ENCODE data around the gene LBHD2. TPM values are rescaled to one million over a fixed set of nuclear protein-coding genes. Genes with fewer than 3 reads are reported as not detected.

LBHD2 gene
- total and polyA plus RNA-seq, 2 of the 13 experiments (the other 11 are each of a cell fraction or from before 2014, with no cell fraction given): 0.67 to 1.00 TPM

- TF ChIP-seq SPEN (CRISPR knock-in tag; IDR thresholded peaks at IDR 0.05; ENCODE audit: low read depth) (peak; percentile 92), TERF1 (CRISPR knock-in tag; IDR thresholded peaks at IDR 0.05) (no peak), MAFK (conservative IDR thresholded peaks at IDR 0.05 in 1 of 2, IDR thresholded peaks at IDR 0.05 in 1 of 2; ENCODE audit: low read length in 2 of 2) (no peak), CENPT (CRISPR knock-in tag; IDR thresholded peaks at IDR 0.05; ENCODE audit: low read depth) (no peak), KLF15 (CRISPR knock-in tag; IDR thresholded peaks at IDR 0.05; ENCODE audit: borderline replicate concordance) (0 out of 2 replicates have a peak, but pooled peaks have one; percentile 63), SUZ12 (IDR thresholded peaks at IDR 0.05; ENCODE audit: low read depth, low read length) (no peak), ATF5 (CRISPR knock-in tag; IDR thresholded peaks at IDR 0.05; ENCODE audit: low read depth) (0 out of 2 replicates have a peak, but pooled peaks have one; percentile 56), ZNF251 (CRISPR knock-in tag; IDR thresholded peaks at IDR 0.05) (no peak), RFX1 (IDR thresholded peaks at IDR 0.05) (no peak), PRMT3 (CRISPR knock-in tag; IDR thresholded peaks at IDR 0.05; ENCODE audit: borderline replicate concordance, low read depth) (0 out of 2 replicates have a peak, but pooled peaks have one; percentile 29), TFAP4 (IDR thresholded peaks at IDR 0.05; ENCODE audit: borderline replicate concordance, low read depth) (peak; percentile 93), LBX2 (CRISPR knock-in tag; IDR thresholded peaks at IDR 0.05; ENCODE audit: borderline replicate concordance) (no peak), ZNF512B (CRISPR knock-in tag; IDR thresholded peaks at IDR 0.05; ENCODE audit: borderline replicate concordance) (peak; percentile 93; the same call in 1 of the 2 replicates), ZFP62 (CRISPR knock-in tag; IDR thresholded peaks at IDR 0.05) (no peak), ZFP37 (CRISPR knock-in tag; IDR thresholded peaks at IDR 0.05; ENCODE audit: borderline replicate concordance) (0 out of 2 replicates have a peak, but pooled peaks have one; percentile 80), ARNTL (CRISPR knock-in tag; IDR thresholded peaks at IDR 0.05) (peak; percentile 94), SOX6 (IDR thresholded peaks at IDR 0.05) (no peak), SOX6 (CRISPR knock-in tag; IDR thresholded peaks at IDR 0.05) (peak; percentile 89), ZNF570 (CRISPR knock-in tag; IDR thresholded peaks at IDR 0.05; ENCODE audit: borderline replicate concordance) (no peak), CCAR2 (optimal IDR thresholded peaks at IDR 0.05; ENCODE audit: low read depth, low read length) (no peak), CBX1 (IDR thresholded peaks at IDR 0.05; ENCODE audit: low read depth) (no peak), ZNF878 (CRISPR knock-in tag; IDR thresholded peaks at IDR 0.05) (peak; percentile 91), ZNF720 (CRISPR knock-in tag; IDR thresholded peaks at IDR 0.05) (no peak), SETDB1 (CRISPR knock-in tag; IDR thresholded peaks at IDR 0.05; ENCODE audit: borderline replicate concordance) (peak; percentile 62; the same call in 1 of the 2 replicates)
Measured at GRCh38 chr14:103100281-103101121, 16.5 kb downstream of the LBHD2 start (continued).
